Right lobe of liver (tissue), 4 donors: ENCODE data around the gene TUBA1A.

Experiments
- CTCF ChIP-seq, 4 donors: fragments of 200-600 bp in 3 of 4; fragments of 450-650 bp in 1 of 4; IDR thresholded peaks; one replicate each; pipeline versions ENCODE4 v1.5.1 to v1.8.0; 2016 to 2022; ENCODE audit warnings: antibody characterized with exemption in 4 of 4, mild to moderate bottlenecking in 2 of 4
- POLR2A ChIP-seq: fragments of 450-650 bp; IDR thresholded peaks from one replicate; pipeline ENCODE4 v1.6.1; 2017; ENCODE audit warnings: antibody characterized with exemption, mild to moderate bottlenecking
- donor health status: DM: no; HTN: no; CAD: no.
- donor health status: DM: no; HTN: no; CAD: no.
- donor health status: DM: no; HTN: yes; CAD: no.

GRCh38 chr12:49227713-49228112, 38.8 kb upstream of the TUBA1A start:
- no peak for TF ChIP-seq POLR2A
- TF ChIP-seq CTCF (IDR thresholded peaks at IDR 0.05) = no peak
